ENCODE data around the gene NUDT3.

NUDT3 gene

GRCh38 chr6:34310817-34311216, 81.7 kb downstream of the NUDT3 start:
- no peak for DNase-seq
- H3K9me3 ChIP-seq, result no peaks in the 10 kb centered on the region
- no peak for TF ChIP-seq CTCF (IDR thresholded peaks at IDR 0.05; ENCODE audit: low read depth, low read length)
- H3K36me3 ChIP-seq, result no peaks in the 10 kb centered on the region
- no peaks in the 10 kb centered on the region for H3K4me1 ChIP-seq
- H3K4me3 ChIP-seq (ENCODE audit: low read depth, low read length), result no peak overlapping the region
- no peaks in the 10 kb centered on the region for H3K27me3 ChIP-seq

- Histone ChIP-seq H3K36me3 (no peaks in the 10 kb centered on the region), H3K4me3 (ENCODE audit: low read depth, low read length) (no peak overlapping the region), H3K4me1 (no peaks in the 10 kb centered on the region), H3K9me3 (no peaks in the 10 kb centered on the region), H3K27me3 (no peaks in the 10 kb centered on the region)
- no peak for DNase-seq
- no peak for TF ChIP-seq CTCF (IDR thresholded peaks at IDR 0.05; ENCODE audit: low read depth, low read length)
Observed at GRCh38 chr6:34308483-34308882, 84.0 kb downstream of the NUDT3 start.

GRCh38 chr6:34305982-34306708, 86.3 kb downstream of the NUDT3 start:
- H3K9me3 ChIP-seq, result no peaks in the 10 kb centered on the region
- no peak for DNase-seq
- H3K36me3 ChIP-seq, result no peaks in the 10 kb centered on the region
- no peak for TF ChIP-seq CTCF (IDR thresholded peaks at IDR 0.05; ENCODE audit: low read depth, low read length)
- no peaks in the 10 kb centered on the region for H3K4me1 ChIP-seq
- no peaks in the 10 kb centered on the region for H3K27me3 ChIP-seq
- H3K4me3 ChIP-seq (ENCODE audit: low read depth, low read length), result no peak overlapping the region

- no peaks in the 10 kb centered on the region for H3K27me3 ChIP-seq
- no peaks in the 10 kb centered on the region for H3K4me1 ChIP-seq
- H3K4me3 ChIP-seq (ENCODE audit: low read depth, low read length), result no peak overlapping the region
- no peak for TF ChIP-seq CTCF (IDR thresholded peaks at IDR 0.05; ENCODE audit: low read depth, low read length)
- H3K9me3 ChIP-seq, result no peaks in the 10 kb centered on the region
- DNase-seq, result no peak
- H3K36me3 ChIP-seq, result no peaks in the 10 kb centered on the region
Observed at GRCh38 chr6:34305497-34305896, 87.0 kb downstream of the NUDT3 start.

GRCh38 chr6:34304164-34304563, 88.3 kb downstream of the NUDT3 start:
- TF ChIP-seq CTCF (IDR thresholded peaks at IDR 0.05; ENCODE audit: low read depth, low read length), result no peak
- no peaks in the 10 kb centered on the region for H3K36me3 ChIP-seq
- no peak for DNase-seq

GRCh38 chr6:34302929-34303328, 89.5 kb downstream of the NUDT3 start:
- H3K4me3 ChIP-seq (ENCODE audit: low read depth, low read length), result no peak overlapping the region
- H3K36me3 ChIP-seq, result no peaks in the 10 kb centered on the region
- DNase-seq, result no peak
- H3K9me3 ChIP-seq, result no peaks in the 10 kb centered on the region
- no peaks in the 10 kb centered on the region for H3K27me3 ChIP-seq
- H3K4me1 ChIP-seq, result no peaks in the 10 kb centered on the region
- no peak for TF ChIP-seq CTCF (IDR thresholded peaks at IDR 0.05; ENCODE audit: low read depth, low read length)

More at GRCh38 chr6:34304164-34304563, 88.3 kb downstream of the NUDT3 start:
- Histone ChIP-seq H3K4me3 (ENCODE audit: low read depth, low read length) (no peak overlapping the region), H3K9me3 (no peaks in the 10 kb centered on the region), H3K27me3 (no peaks in the 10 kb centered on the region), H3K4me1 (no peaks in the 10 kb centered on the region)

All from BE2C (cell line).